Tibial nerve (tissue), 3 donors: ENCODE measurements around the gene SHC4.

ENCODE experiments used
- CTCF ChIP-seq, 5 experiments: fragments of 200-600 bp in 3 of 5; fragments of 450-650 bp in 2 of 5; sonication (generic) in 3 of 5; IDR thresholded peaks; one replicate each; pipeline ENCODE4 v1.5.1; 2016 to 2019; ENCODE audit warnings: antibody characterized with exemption in 5 of 5, mild to moderate bottlenecking in 3 of 5, moderate library complexity in 2 of 5
- POLR2A ChIP-seq, 2 donors: fragments of 450-650 bp; IDR thresholded peaks; one replicate each; pipeline ENCODE4 v1.6.1; 2017; ENCODE audit warnings: antibody characterized with exemption in 2 of 2, mild to moderate bottlenecking in 2 of 2, moderate library complexity in 2 of 2

DNA sequence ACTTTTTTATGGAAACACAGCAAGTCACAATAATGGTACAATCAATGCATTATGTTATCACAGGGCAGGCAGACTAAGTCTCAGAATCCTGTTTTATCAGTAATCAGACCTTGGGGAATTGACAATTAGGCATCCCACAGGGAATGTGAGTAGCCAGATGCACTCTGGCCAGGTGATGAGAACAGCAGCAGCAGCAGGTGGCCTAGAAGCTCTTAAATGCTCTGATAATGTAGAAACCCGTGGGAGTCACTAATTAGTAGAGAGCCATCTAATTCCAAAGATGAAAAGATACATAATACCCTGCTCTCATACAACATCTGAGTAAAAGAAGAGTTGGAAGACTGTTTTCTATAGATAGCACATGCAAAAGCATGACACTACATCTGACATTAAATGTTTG lies 165.4 kb downstream of the SHC4 start:
- TF ChIP-seq POLR2A (IDR thresholded peaks at IDR 0.05) (no peak), CTCF (IDR thresholded peaks at IDR 0.05) (no peak)
